SK-N-MC (cell line): ENCODE results near the gene NTS.

ENCODE experiments used
- DNase-seq: peaks from one replicate; pipeline ENCODE4 v3.0.0-alpha.2; 2011; ENCODE audit warnings: low read depth, low spot score
- H3K27ac ChIP-seq: fragments of 200-600 bp; sonication (generic); 2 replicates; pipeline ENCODE4 v1.5.1; 2016; ENCODE audit warnings: mixed run types
- H3K36me3 ChIP-seq: fragments of 200-600 bp; sonication (generic); 2 replicates; pipeline ENCODE4 v1.6.1; 2017; ENCODE audit warnings: antibody characterized with exemption, low read length, mixed read lengths; ENCODE audit not compliant: insufficient read depth
- H3K4me3 ChIP-seq: fragments of 200-600 bp; sonication (generic); 2 replicates; pipeline ENCODE4 v1.5.1; 2016
- H3K9ac ChIP-seq: fragments of 200-600 bp; sonication (generic); 2 replicates; pipeline ENCODE4 v1.8.0; 2017; ENCODE audit warnings: mixed run types, mixed read lengths; ENCODE audit not compliant: insufficient read length
- H3K9me3 ChIP-seq: fragments of 200-600 bp; sonication (generic); 2 replicates; pipeline ENCODE4 v1.6.1; 2017; ENCODE audit warnings: low read depth, mild to moderate bottlenecking, antibody characterized with exemption, low read length, moderate library complexity, mixed read lengths
- EZH2 ChIP-seq: fragments of 200-600 bp; sonication (generic); IDR thresholded peaks from one replicate; pipeline ENCODE4 v1.6.1; 2017; ENCODE audit warnings: antibody characterized with exemption
- FOXP2 ChIP-seq: optimal IDR thresholded peaks from 2 replicates; pipeline ENCODE3; 2011; ENCODE audit warnings: mild to moderate bottlenecking, moderate library complexity; ENCODE audit not compliant: insufficient read depth; ENCODE audit errors: extremely low read length, control extremely low read depth
- POLR2AphosphoS5 ChIP-seq: IDR thresholded peaks from 2 replicates; pipeline ENCODE4 v1.6.1; 2012; ENCODE audit warnings: mild to moderate bottlenecking, low read depth, low read length, borderline replicate concordance

Gene NTS

GRCh38 chr12:85836197-85837090 lies 37.7 kb upstream of the NTS start, which contains the start of gene RASSF9:
TSS of gene RASSF9 (minus strand) at chr12:85836409. CDS start at chr12:85836201, 208 bp downstream.
- H3K27ac ChIP-seq, result no peak within 1 kb of the TSS
- no peak within 1 kb of the TSS for H3K9ac ChIP-seq
- DNase-seq, result no peak
- no peaks in the 10 kb centered on the region for H3K9me3 ChIP-seq
- no peak for TF ChIP-seq FOXP2
- no peak for TF ChIP-seq POLR2AphosphoS5
- TF ChIP-seq EZH2, result no peak
- peak within 1 kb of the TSS; percentile 25; the same call in 1 of the 2 replicates for H3K4me3 ChIP-seq
- H3K36me3 ChIP-seq, result no peaks in the 10 kb centered on the region

GRCh38 chr12:85843606-85844310 lies 30.3 kb upstream of the NTS start:
- TF ChIP-seq EZH2 (no peak), POLR2AphosphoS5 (no peak), FOXP2 (no peak)
- Histone ChIP-seq H3K27ac (no peak overlapping the region), H3K9ac (no peak overlapping the region), H3K9me3 (no peaks in the 10 kb centered on the region), H3K4me3 (no peak overlapping the region), H3K36me3 (no peaks in the 10 kb centered on the region)
- DNase-seq, result no peak

- no peak for DNase-seq
- Histone ChIP-seq H3K27ac (no peak overlapping the region), H3K9me3 (peaks cover 8% of the 10 kb centered on the region; the same call in 1 of the 2 replicates), H3K36me3 (no peaks in the 10 kb centered on the region), H3K9ac (no peak overlapping the region), H3K4me3 (no peak overlapping the region)
- TF ChIP-seq EZH2 (no peak), FOXP2 (no peak), POLR2AphosphoS5 (no peak)
Measured at GRCh38 chr12:85849344-85849743, 24.8 kb upstream of the NTS start.

- H3K9me3 ChIP-seq, result peaks cover 8% of the 10 kb centered on the region; the same call in 1 of the 2 replicates
- no peak overlapping the region for H3K4me3 ChIP-seq
- H3K27ac ChIP-seq, result no peak overlapping the region
- no peak for DNase-seq
- no peak overlapping the region for H3K9ac ChIP-seq
- TF ChIP-seq POLR2AphosphoS5, result no peak
- no peak for TF ChIP-seq EZH2
- TF ChIP-seq FOXP2, result no peak
- no peaks in the 10 kb centered on the region for H3K36me3 ChIP-seq
Measured at GRCh38 chr12:85855305-85855704, 18.8 kb upstream of the NTS start.

- TF ChIP-seq EZH2 (no peak), FOXP2 (no peak), POLR2AphosphoS5 (no peak)
- DNase-seq, result no peak
- no peaks in the 10 kb centered on the region for H3K36me3 ChIP-seq
- H3K4me3 ChIP-seq, result no peak overlapping the region
- H3K9me3 ChIP-seq, result no peaks in the 10 kb centered on the region
- no peak overlapping the region for H3K9ac ChIP-seq
- no peak overlapping the region for H3K27ac ChIP-seq
Measured at GRCh38 chr12:85856966-85857365, 17.1 kb upstream of the NTS start.

GRCh38 chr12:85865890-85866289 lies 8.2 kb upstream of the NTS start:
- H3K27ac ChIP-seq, result no peak overlapping the region
- DNase-seq, result no peak
- no peaks in the 10 kb centered on the region for H3K36me3 ChIP-seq
- TF ChIP-seq FOXP2 (no peak), EZH2 (no peak), POLR2AphosphoS5 (no peak)
- H3K9me3 ChIP-seq, result no peaks in the 10 kb centered on the region
- H3K4me3 ChIP-seq, result no peak overlapping the region
- H3K9ac ChIP-seq, result no peak overlapping the region

- Histone ChIP-seq H3K27ac (peak overlapping the region; percentile 33; the same call in 1 of the 2 replicates), H3K36me3 (no peaks in the 10 kb centered on the region), H3K9ac (peak overlapping the region; percentile 42), H3K9me3 (no peaks in the 10 kb centered on the region), H3K4me3 (no peak overlapping the region)
- DNase-seq, result peak; percentile 73
- TF ChIP-seq FOXP2, result peak; percentile 32
- no peak for TF ChIP-seq POLR2AphosphoS5
Measured at GRCh38 chr12:85866986-85867776, 6.9 kb upstream of the NTS start.

- no peak for TF ChIP-seq FOXP2
- TF ChIP-seq EZH2, result no peak
- TF ChIP-seq POLR2AphosphoS5, result no peak
- peak; percentile 72 for DNase-seq
- Histone ChIP-seq H3K27ac (peak overlapping the region; percentile 60), H3K4me3 (no peak overlapping the region), H3K9me3 (no peaks in the 10 kb centered on the region), H3K36me3 (no peaks in the 10 kb centered on the region), H3K9ac (peak overlapping the region; percentile 34)
Measured at GRCh38 chr12:85872497-85873091, 1.5 kb upstream of the NTS start.
